ENCODE results near the gene SLFN5.
"Not testable (repeated sequence)": the region's sequence is repeated elsewhere in the genome, so short reads cannot be mapped to it uniquely, and the experiment has no call there.

Gene SLFN5

GRCh38 chr17:35297666-35298065 lies 54.8 kb downstream of the SLFN5 start:
- DNase-seq (ENCODE audit: low spot score) = no peak
- in situ Hi-C loops (cut with MboI; ENCODE audit: low sequenced_read_pairs, unreplicated experiment) = no loop called here
- no peak for TF ChIP-seq CTCF (IDR thresholded peaks at IDR 0.05; ENCODE audit: borderline replicate concordance, control extremely low read depth, extremely low read depth, insufficient read depth, missing control alignments)

GRCh38 chr17:35298639-35299038 lies 55.8 kb downstream of the SLFN5 start:
- no peak for TF ChIP-seq CTCF (IDR thresholded peaks at IDR 0.05; ENCODE audit: borderline replicate concordance, control extremely low read depth, extremely low read depth, insufficient read depth, missing control alignments)
- in situ Hi-C loops (cut with MboI; ENCODE audit: low sequenced_read_pairs, unreplicated experiment) = no loop called here
- DNase-seq (ENCODE audit: low spot score) = no peak

DNA sequence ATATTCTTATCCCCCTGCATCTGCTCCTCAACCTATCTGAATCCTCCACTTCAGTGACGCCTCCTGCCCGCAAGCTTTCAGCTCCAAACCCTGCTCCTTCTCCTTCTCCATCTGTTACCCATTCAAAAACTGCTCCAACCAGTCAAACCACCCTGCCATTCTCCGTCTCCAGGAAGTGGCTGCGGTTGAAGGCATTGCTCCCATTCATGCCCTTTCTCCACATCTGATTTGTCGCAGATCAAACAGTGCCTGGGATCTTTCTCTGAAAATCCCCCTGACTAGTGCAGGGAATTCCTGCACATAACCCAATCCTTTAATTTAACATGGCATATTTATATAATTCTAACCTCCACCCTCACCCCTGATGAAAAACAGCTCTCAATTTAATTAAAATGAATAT lies 56.3 kb downstream of the SLFN5 start:
- in situ Hi-C loops (cut with MboI; ENCODE audit: low sequenced_read_pairs, unreplicated experiment) = no loop called here
- no peak for TF ChIP-seq CTCF (IDR thresholded peaks at IDR 0.05; ENCODE audit: borderline replicate concordance, control extremely low read depth, extremely low read depth, insufficient read depth, missing control alignments)
- DNase-seq (ENCODE audit: low spot score) = no peak

DNA sequence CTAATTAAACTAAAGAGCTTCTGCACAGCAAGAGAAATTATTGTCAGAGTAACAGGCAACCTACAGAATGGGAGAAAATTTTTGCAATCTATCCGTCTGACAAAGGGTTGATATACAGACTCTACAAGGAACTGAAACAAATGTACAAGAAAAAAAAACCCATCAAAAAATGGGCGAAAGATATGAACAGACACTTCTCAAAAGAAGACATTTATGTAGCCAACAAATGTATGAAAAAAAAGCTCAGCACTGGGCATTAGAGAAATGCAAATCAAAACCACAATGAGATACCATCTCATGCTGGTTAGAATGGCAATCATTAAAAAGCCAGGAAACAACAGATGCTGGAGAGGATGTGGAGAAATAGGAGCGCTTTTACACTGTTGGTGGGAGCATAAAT lies 66.5 kb downstream of the SLFN5 start:
- in situ Hi-C loops (cut with MboI; ENCODE audit: low sequenced_read_pairs, unreplicated experiment) = loop anchor here (25.0 kb wide), 1 partner anchor 428 kb away; the partner anchor contains the start of gene RASL10B
- not testable (repeated sequence) for DNase-seq (ENCODE audit: low spot score)

- in situ Hi-C loops (cut with MboI; ENCODE audit: low sequenced_read_pairs, unreplicated experiment) = loop anchor here (10.0 to 25.0 kb wide), 2 partner anchors 222 to 425 kb away; partner anchors contain the start of genes RASL10B and SLFN12L
- no peak for DNase-seq (ENCODE audit: low spot score)
- TF ChIP-seq CTCF (IDR thresholded peaks at IDR 0.05; ENCODE audit: borderline replicate concordance, control extremely low read depth, extremely low read depth, insufficient read depth, missing control alignments) = no peak
Observed at GRCh38 chr17:35312346-35312745, 69.5 kb downstream of the SLFN5 start.

GRCh38 chr17:35312790-35313711 lies 70.2 kb downstream of the SLFN5 start:
- DNase-seq (ENCODE audit: low spot score) = peak; percentile 66
- TF ChIP-seq CTCF (IDR thresholded peaks at IDR 0.05; ENCODE audit: borderline replicate concordance, control extremely low read depth, extremely low read depth, insufficient read depth, missing control alignments) = peak; percentile 71
- in situ Hi-C loops (cut with MboI; ENCODE audit: low sequenced_read_pairs, unreplicated experiment) = loop anchor here (10.0 to 25.0 kb wide), 2 partner anchors 222 to 424 kb away; partner anchors contain the start of genes RASL10B and SLFN12L

DNA sequence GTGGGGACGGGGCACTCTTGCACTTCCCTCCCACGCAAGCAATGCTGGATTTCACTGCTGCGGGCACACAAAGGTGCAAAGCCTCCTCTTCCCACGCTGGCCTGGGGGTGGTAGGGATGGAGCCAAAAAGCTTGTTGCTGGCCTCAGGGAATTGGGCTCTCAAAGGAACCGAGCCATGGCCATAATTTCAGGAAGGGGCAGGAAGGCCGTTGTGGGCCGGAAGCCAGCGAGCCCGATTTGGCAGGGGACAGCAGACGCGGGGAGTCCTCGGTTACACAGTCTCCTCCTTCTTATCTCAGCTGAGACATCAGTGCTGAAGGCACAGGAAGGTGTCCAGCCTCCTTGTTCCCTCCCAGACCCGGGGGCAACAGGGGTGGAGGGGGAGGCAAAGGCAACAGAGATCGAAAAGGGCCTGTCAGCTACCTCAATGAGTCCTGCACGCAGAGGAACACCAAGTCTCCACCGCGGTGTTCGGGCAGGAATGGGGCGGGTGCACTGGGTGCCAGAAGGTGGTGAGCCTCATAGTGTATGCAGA lies 71.1 kb downstream of the SLFN5 start:
- no peak for TF ChIP-seq CTCF (IDR thresholded peaks at IDR 0.05; ENCODE audit: borderline replicate concordance, control extremely low read depth, extremely low read depth, insufficient read depth, missing control alignments)
- peak; percentile 24 for DNase-seq (ENCODE audit: low spot score)
- in situ Hi-C loops (cut with MboI; ENCODE audit: low sequenced_read_pairs, unreplicated experiment) = loop anchor here (10.0 to 25.0 kb wide), 2 partner anchors 221 to 423 kb away; partner anchors contain the start of genes RASL10B and SLFN12L

Measured in GM13976 (cell line).